Left renal cortex interstitium (tissue), 4 donors: ENCODE measurements around the gene POLR3G. TPM values are rescaled to one million over a fixed set of nuclear protein-coding genes. Genes with fewer than 3 reads are reported as not detected.

Experiments
- DNase-seq, 4 donors: peaks; one replicate each; pipeline ENCODE4 v3.0.0-alpha.2; 2013; ENCODE audit warnings: low read depth in 4 of 4, low spot score in 2 of 4, missing footprints in 1 of 4
- polyA plus RNA-seq, 4 donors: library from polyadenylated mRNA; unstranded; fragments of 120-200 nt; gene quantifications; one replicate each; pipeline ENCODE4 v1.2.1, GENCODE V29; 2013; ENCODE audit not compliant: insufficient read length in 4 of 4

POLR3G gene
- polyA plus RNA-seq, 4 donors = 1.4 to 4.1 (median 2.3) TPM

- DNase-seq = no peak
Observed at GRCh38 chr5:90549223-90549622, 74.6 kb downstream of the POLR3G start.

GRCh38 chr5:90549729-90550275, 75.1 kb downstream of the POLR3G start:
- no peak for DNase-seq

GRCh38 chr5:90550963-90551362, 76.3 kb downstream of the POLR3G start:
- DNase-seq = no peak

- no peak for DNase-seq
Observed at GRCh38 chr5:90551376-90551775, 76.7 kb downstream of the POLR3G start.

GRCh38 chr5:90553711-90554110, 79.0 kb downstream of the POLR3G start:
- DNase-seq = no peak

GRCh38 chr5:90554358-90555006, 79.8 kb downstream of the POLR3G start:
- no peak for DNase-seq

- DNase-seq = no peak
Observed at GRCh38 chr5:90555666-90556065, 81.0 kb downstream of the POLR3G start.

GRCh38 chr5:90557391-90557790, 82.7 kb downstream of the POLR3G start:
- DNase-seq = no peak

GRCh38 chr5:90557871-90558270, 83.2 kb downstream of the POLR3G start:
- peak in 1 of 4 donors; percentile 37 for DNase-seq

GRCh38 chr5:90558344-90559192, 83.9 kb downstream of the POLR3G start, which contains the start of gene ADGRV1:
ADGRV1 (plus strand) TSS chr5:90558797; CDS start chr5:90558896, 99 bp downstream.
- peak; percentile 66 to 82 (median 74) for DNase-seq

- DNase-seq = no peak
Observed at GRCh38 chr5:90560771-90561170, 86.1 kb downstream of the POLR3G start.

GRCh38 chr5:90561766-90562165, 87.1 kb downstream of the POLR3G start:
- DNase-seq = no peak

- DNase-seq = no peak
Observed at GRCh38 chr5:90562341-90562740, 87.7 kb downstream of the POLR3G start.

- DNase-seq = no peak
Observed at GRCh38 chr5:90563108-90563507, 88.4 kb downstream of the POLR3G start.

Other genes with a start within 250 kb of the POLR3G start
- 10 to 100 TPM; 67.8 to 81.3 (median 72.5) TPM for gene CETN3, start 65.1 kb upstream of the POLR3G start, polyA plus RNA-seq
- gene MBLAC2, start 93 bp upstream of the POLR3G start, polyA plus RNA-seq = 10 to 100 TPM; 11.0 to 12.3 (median 11.5) TPM
- gene LYSMD3, start 54.7 kb downstream of the POLR3G start, polyA plus RNA-seq = 10 to 100 TPM; 24.4 to 31.7 (median 28.1) TPM
- 10 to 100 TPM; 10.7 to 13.9 (median 11.3) TPM for gene ADGRV1, start 83.9 kb downstream of the POLR3G start, polyA plus RNA-seq